Loucy (cell line): ENCODE results near the gene ETV3L.

Source experiments
- H2AFZ ChIP-seq: fragments of 200-600 bp; sonication (generic); 2 replicates; pipeline ENCODE4 v1.6.0; 2016; ENCODE audit warnings: antibody characterized with exemption, mild to moderate bottlenecking, low read length, moderate library complexity
- H3F3A ChIP-seq: fragments of 200-600 bp; 2 replicates; pipeline ENCODE4 v1.6.0; 2016; ENCODE audit warnings: antibody characterized with exemption, low read depth, mild to moderate bottlenecking
- H3K27me3 ChIP-seq: fragments of 200-600 bp; sonication (generic); 2 replicates; pipeline ENCODE4 v1.6.1; 2014; ENCODE audit warnings: low read length, mild to moderate bottlenecking; ENCODE audit not compliant: insufficient read depth, poor library complexity, severe bottlenecking
- H3K36me3 ChIP-seq: fragments of 200-600 bp; sonication (generic); 2 replicates; pipeline ENCODE4 v1.6.1; 2016; ENCODE audit warnings: low read length; ENCODE audit not compliant: insufficient read depth
- H3K4me1 ChIP-seq: fragments of 200-600 bp; sonication (generic); 2 replicates; pipeline ENCODE4 v1.5.1; 2014; ENCODE audit warnings: low read length, mild to moderate bottlenecking; ENCODE audit not compliant: insufficient read depth, poor library complexity, severe bottlenecking
- H3K4me2 ChIP-seq: fragments of 200-600 bp; sonication (generic); 2 replicates; pipeline ENCODE4 v1.6.0; 2014; ENCODE audit warnings: antibody characterized with exemption, low read length, low read depth, mild to moderate bottlenecking; ENCODE audit not compliant: poor library complexity, severe bottlenecking
- H3K4me3 ChIP-seq: fragments of 200-600 bp; sonication (generic); 2 replicates; pipeline ENCODE4 v1.5.1; 2014; ENCODE audit warnings: low read length, mild to moderate bottlenecking, mixed read lengths; ENCODE audit not compliant: poor library complexity, severe bottlenecking
- H3K79me2 ChIP-seq: fragments of 200-600 bp; sonication (generic); 2 replicates; pipeline ENCODE4 v1.6.1; 2014; ENCODE audit warnings: low read length; ENCODE audit not compliant: insufficient read depth
- H3K9ac ChIP-seq: fragments of 200-600 bp; sonication (generic); 2 replicates; pipeline ENCODE4 v1.6.0; 2014; ENCODE audit warnings: mild to moderate bottlenecking, low read depth, low read length, moderate library complexity; ENCODE audit not compliant: poor library complexity, severe bottlenecking
- H3K9me2 ChIP-seq: fragments of 200-600 bp; sonication (generic); replicated peaks from 2 replicates; pipeline ENCODE4 v1.6.1; 2016; ENCODE audit warnings: low read depth, low read length, mixed read lengths
- H3K9me3 ChIP-seq: fragments of 200-600 bp; sonication (generic); 2 replicates; pipeline ENCODE4 v1.6.1; 2014; ENCODE audit warnings: mild to moderate bottlenecking, antibody characterized with exemption, low read length, low read depth; ENCODE audit not compliant: insufficient read depth
- H4K20me1 ChIP-seq: fragments of 200-600 bp; sonication (generic); 2 replicates; pipeline ENCODE4 v1.6.0; 2014; ENCODE audit warnings: antibody characterized with exemption, low read length, mild to moderate bottlenecking; ENCODE audit not compliant: insufficient read depth, poor library complexity, severe bottlenecking
- EZH2phosphoT487 ChIP-seq: fragments of 200-600 bp; IDR thresholded peaks from 2 replicates; pipeline ENCODE4 v1.6.1; 2018; ENCODE audit warnings: antibody characterized with exemption, mild to moderate bottlenecking, moderate library complexity, borderline replicate concordance
- TF ChIP-seq, protein P1 (sequence below): fragments of 200-600 bp; sonication (generic); conservative IDR thresholded peaks from 2 replicates; pipeline ENCODE4 v1.5.1; 2014; ENCODE audit warnings: mild to moderate bottlenecking, antibody characterized with exemption, low read length

Gene ETV3L

DNA sequence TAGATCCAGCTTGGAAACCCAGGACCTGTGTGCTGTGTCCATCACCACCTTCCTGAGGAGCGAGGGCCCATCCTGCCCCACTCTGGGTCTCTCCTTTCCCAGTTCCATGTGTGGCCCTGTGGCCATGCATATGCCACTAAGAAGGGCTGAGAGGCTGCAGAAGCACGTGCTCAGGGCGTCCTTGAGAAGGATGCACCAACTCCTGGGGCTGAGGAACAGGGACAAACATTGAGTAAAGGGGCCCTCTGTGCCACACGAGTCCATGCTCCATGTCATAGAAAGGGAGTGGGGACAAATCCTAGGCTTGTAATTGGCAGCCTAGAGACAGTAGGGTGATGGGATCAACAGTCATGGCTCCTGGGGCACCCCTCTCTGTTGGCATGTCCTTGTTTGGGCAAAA is 8.4 kb downstream of the ETV3L start:
- no peaks in the 10 kb centered on the region for H3K4me1 ChIP-seq
- no peaks in the 10 kb centered on the region for H3K9me2 ChIP-seq
- no peak overlapping the region for H3K4me2 ChIP-seq
- no peaks in the 10 kb centered on the region for H4K20me1 ChIP-seq
- TF ChIP-seq, protein P1, sequence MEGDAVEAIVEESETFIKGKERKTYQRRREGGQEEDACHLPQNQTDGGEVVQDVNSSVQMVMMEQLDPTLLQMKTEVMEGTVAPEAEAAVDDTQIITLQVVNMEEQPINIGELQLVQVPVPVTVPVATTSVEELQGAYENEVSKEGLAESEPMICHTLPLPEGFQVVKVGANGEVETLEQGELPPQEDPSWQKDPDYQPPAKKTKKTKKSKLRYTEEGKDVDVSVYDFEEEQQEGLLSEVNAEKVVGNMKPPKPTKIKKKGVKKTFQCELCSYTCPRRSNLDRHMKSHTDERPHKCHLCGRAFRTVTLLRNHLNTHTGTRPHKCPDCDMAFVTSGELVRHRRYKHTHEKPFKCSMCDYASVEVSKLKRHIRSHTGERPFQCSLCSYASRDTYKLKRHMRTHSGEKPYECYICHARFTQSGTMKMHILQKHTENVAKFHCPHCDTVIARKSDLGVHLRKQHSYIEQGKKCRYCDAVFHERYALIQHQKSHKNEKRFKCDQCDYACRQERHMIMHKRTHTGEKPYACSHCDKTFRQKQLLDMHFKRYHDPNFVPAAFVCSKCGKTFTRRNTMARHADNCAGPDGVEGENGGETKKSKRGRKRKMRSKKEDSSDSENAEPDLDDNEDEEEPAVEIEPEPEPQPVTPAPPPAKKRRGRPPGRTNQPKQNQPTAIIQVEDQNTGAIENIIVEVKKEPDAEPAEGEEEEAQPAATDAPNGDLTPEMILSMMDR: no peak
- TF ChIP-seq EZH2phosphoT487: no peak
- no peaks in the 10 kb centered on the region for H3K9me3 ChIP-seq
- no peak overlapping the region for H3K4me3 ChIP-seq
- no peaks in the 10 kb centered on the region for H3K79me2 ChIP-seq
- H3K27me3 ChIP-seq: no peaks in the 10 kb centered on the region
- no peak overlapping the region for H2AFZ ChIP-seq
- no peak overlapping the region for H3K9ac ChIP-seq
- no peaks in the 10 kb centered on the region for H3F3A ChIP-seq
- H3K36me3 ChIP-seq: no peaks in the 10 kb centered on the region

DNA sequence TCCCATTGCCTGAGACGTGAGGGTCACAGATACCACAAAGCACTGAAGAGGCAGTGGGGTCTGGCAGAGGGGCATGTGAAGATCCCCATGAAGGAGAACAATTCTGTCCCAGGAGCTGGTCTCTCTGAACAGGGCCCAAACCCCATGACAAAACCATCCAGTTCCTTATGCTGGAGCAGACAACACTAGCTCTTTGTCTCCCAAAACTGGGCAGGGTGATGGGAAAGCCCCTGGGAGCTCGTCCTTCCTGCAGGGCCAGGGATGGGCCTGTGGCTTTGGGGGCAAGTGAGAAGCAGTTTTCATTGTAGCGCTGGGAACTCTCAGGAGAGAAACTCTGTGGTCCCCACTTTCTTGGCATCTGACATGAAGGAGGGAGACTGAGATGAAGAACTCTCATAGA is 8.8 kb downstream of the ETV3L start:
- Histone ChIP-seq H3K79me2 (no peaks in the 10 kb centered on the region), H3K9ac (no peak overlapping the region), H4K20me1 (no peaks in the 10 kb centered on the region), H3K36me3 (no peaks in the 10 kb centered on the region), H3K9me2 (no peaks in the 10 kb centered on the region), H3K4me2 (no peak overlapping the region), H2AFZ (no peak overlapping the region), H3K4me3 (no peak overlapping the region), H3F3A (no peaks in the 10 kb centered on the region), H3K9me3 (no peaks in the 10 kb centered on the region), H3K4me1 (no peaks in the 10 kb centered on the region), H3K27me3 (no peaks in the 10 kb centered on the region)
- TF ChIP-seq, protein P1: no peak
- TF ChIP-seq EZH2phosphoT487: no peak

DNA sequence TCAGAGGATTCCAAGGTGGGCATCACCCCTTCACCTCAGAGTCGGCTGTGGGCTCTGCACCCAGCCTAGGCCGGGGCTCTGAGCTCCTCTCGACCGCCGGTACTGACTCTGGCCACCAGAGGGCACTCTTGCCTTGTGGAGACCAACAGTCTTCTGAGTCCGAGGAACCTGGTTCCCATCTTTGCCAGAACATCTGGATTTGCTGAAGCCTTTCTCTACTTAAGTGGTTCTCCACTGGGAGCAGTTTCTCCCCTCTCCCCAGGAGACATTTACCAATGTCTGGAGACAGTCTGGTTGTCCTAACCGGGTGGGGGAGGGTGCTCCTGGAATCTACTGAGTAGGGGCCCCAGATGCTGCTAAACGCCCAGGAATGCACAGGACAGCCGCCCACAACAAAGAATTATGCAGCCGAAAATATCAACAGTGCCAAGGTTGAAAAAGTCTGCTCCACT is 9.4 kb downstream of the ETV3L start:
- no peaks in the 10 kb centered on the region for H3K79me2 ChIP-seq
- H3F3A ChIP-seq: no peaks in the 10 kb centered on the region
- H3K4me2 ChIP-seq: no peak overlapping the region
- no peaks in the 10 kb centered on the region for H3K9me3 ChIP-seq
- H3K36me3 ChIP-seq: no peaks in the 10 kb centered on the region
- H3K4me3 ChIP-seq: no peak overlapping the region
- H3K4me1 ChIP-seq: no peaks in the 10 kb centered on the region
- no peaks in the 10 kb centered on the region for H3K27me3 ChIP-seq
- no peaks in the 10 kb centered on the region for H3K9me2 ChIP-seq
- TF ChIP-seq, protein P1: peak; percentile 98
- no peak for TF ChIP-seq EZH2phosphoT487
- no peaks in the 10 kb centered on the region for H4K20me1 ChIP-seq
- H2AFZ ChIP-seq: no peak overlapping the region
- no peak overlapping the region for H3K9ac ChIP-seq
